MM.1S (cell line): ENCODE data around the gene FARSB.

Experiments used
- CTCF ChIP-seq: fragments of 300-600 bp; sonication (generic); IDR thresholded peaks from 2 replicates; pipeline ENCODE4 v1.5.1; 2016; ENCODE audit warnings: antibody characterized with exemption, low read length, mixed read lengths
- EZH2phosphoT487 ChIP-seq: fragments of 300-600 bp; sonication (generic); IDR thresholded peaks from 2 replicates; pipeline ENCODE4 v1.6.1; 2018; ENCODE audit warnings: antibody characterized with exemption, low read length

- TF ChIP-seq CTCF (no peak), EZH2phosphoT487 (no peak)
Measured at GRCh38 chr2:222635295-222635694, 20.6 kb downstream of the FARSB start.
